ENCODE measurements around the gene MACF1. TPM values are rescaled to one million over a fixed set of nuclear protein-coding genes. Genes with fewer than 3 reads are reported as not detected.
"Not testable (repeated sequence)": the region's sequence is repeated elsewhere in the genome, so short reads cannot be mapped to it uniquely, and the experiment has no call there.

MACF1 gene
- polyA plus RNA-seq, 4 donors: 181 to 293 (median 259) TPM

- DNase-seq (ENCODE audit: low read depth in 4 of 4, low spot score in 2 of 4): no peak
Measured at GRCh38 chr1:39178541-39179431, 25.7 kb upstream of the MACF1 start.

GRCh38 chr1:39181311-39181710, 23.2 kb upstream of the MACF1 start:
- no peak for DNase-seq (ENCODE audit: low read depth in 4 of 4, low spot score in 2 of 4)

DNA sequence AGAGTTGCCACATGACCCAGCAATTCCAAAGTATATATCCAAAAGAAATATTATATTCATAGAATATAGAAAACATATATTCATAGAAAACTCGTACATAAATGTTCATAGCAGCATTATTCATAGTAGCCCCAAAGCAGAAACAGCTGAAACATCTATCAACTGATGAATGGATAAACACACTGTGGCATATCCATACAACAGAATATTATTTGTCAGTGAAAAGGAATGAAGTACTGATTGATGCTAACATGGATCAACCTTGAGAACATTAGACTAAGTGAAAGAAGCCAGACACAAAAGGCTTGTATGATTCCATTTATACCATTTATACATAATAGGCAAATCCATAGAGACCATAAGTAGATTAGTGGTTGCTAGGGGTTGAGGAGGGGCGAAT, 21.7 kb upstream of the MACF1 start:
- DNase-seq (ENCODE audit: low read depth in 4 of 4, low spot score in 2 of 4): no peak

GRCh38 chr1:39183503-39184353, 20.8 kb upstream of the MACF1 start:
- no peak for DNase-seq (ENCODE audit: low read depth in 4 of 4, low spot score in 2 of 4)

DNA sequence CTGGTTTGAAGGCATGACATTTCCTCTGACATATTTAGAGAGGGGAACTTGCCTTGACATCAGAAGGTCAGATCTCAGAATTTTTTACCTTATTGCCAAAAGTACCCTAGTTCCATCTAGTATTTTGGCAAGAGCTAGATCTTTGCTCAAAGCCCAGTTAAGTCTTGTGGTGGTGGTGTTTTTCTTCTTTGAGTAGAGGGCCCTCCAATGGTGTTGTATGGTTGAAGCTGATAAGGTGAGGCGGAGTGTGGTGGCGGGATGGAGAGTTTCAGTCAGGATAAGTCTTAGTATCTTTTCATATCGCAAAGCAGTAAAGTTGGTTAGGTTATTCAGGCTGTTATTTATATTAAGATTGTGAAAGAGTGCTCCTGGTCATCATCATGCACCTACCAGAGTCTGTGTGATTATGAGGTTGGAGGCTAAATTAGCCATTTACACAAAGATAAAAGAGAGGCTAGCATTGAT, 20.1 kb upstream of the MACF1 start:
- no peak for DNase-seq (ENCODE audit: low read depth in 4 of 4, low spot score in 2 of 4)

GRCh38 chr1:39187275-39188046, 17.0 kb upstream of the MACF1 start:
- no peak for DNase-seq (ENCODE audit: low read depth in 4 of 4, low spot score in 2 of 4)

DNA sequence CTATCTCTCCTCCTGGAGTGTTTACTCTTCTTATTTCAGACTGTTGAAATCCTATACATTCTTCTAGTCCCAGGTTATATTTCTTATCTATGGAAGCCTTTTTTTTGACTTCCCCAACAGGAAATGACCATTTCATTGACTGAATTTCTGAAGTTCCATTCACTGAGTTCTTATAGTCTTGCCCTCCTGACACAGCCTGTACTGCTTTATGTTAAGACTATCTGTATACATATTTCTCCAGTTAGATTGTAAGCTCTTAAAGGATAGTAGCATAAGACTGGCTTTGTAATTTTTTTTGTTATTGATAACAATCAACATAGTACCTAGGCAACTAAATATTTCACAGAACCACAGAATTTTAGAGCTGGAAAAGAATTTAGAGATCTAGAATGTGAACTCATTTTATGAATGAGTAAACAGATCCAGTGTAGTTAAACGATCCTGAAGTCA, 14.9 kb upstream of the MACF1 start:
- DNase-seq (ENCODE audit: low read depth in 4 of 4, low spot score in 2 of 4): no peak

- no peak for DNase-seq (ENCODE audit: low read depth in 4 of 4, low spot score in 2 of 4)
Measured at GRCh38 chr1:39190096-39190495, 14.4 kb upstream of the MACF1 start.

- DNase-seq (ENCODE audit: low read depth in 4 of 4, low spot score in 2 of 4): no peak
Measured at GRCh38 chr1:39194398-39195051, 10.0 kb upstream of the MACF1 start.

DNA sequence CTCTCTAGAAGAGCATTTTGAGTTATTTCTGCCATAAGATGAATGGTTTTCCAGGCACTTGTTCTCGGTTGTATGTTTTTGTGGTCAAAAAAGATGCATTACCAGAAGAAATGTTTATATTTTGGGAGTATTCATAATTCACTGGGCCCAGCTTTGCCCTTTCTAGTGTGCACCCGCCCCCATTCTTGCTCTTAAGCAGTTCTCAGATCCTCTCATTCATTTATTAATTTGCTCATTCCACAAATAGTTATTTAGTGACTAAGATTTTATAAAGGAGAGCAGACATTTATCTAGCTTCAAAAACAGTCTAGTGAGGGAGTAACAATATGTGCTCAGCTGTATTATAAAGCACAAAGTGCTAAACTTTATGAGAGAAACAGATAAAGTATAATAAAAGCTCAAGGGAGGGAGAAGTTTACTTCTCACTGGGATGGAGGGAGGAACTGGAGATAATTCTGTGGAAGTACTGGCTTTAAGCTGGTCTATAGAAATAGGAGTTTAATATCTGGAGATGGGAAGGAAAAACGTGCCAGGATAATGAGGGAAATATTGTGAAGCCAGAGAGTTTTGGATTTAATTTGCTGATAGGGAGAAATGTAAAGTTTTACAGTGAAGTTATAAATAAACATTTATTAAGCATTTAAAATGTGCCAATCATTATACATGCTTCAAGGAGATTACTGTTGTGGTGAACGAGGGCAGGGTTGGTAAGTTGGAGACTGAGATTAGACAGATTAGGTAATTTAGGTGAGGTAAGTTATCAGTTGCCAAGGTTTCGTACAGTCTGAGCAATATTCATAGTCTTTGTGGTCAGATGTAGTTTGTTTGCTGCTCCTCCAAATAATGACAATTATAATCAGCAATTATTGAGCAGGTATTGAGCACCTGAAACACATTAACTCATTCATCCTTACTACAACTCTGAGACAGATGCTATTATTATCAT, 9.1 kb upstream of the MACF1 start:
- DNase-seq (ENCODE audit: low read depth in 4 of 4, low spot score in 2 of 4): no peak

- no peak for DNase-seq (ENCODE audit: low read depth in 4 of 4, low spot score in 2 of 4)
Measured at GRCh38 chr1:39196244-39197215, 8.0 kb upstream of the MACF1 start.

- DNase-seq (ENCODE audit: low read depth in 4 of 4, low spot score in 2 of 4): no peak
Measured at GRCh38 chr1:39199593-39199992, 4.9 kb upstream of the MACF1 start.

GRCh38 chr1:39205102-39205780, 746 bp downstream of the MACF1 start:
- DNase-seq (ENCODE audit: low read depth in 4 of 4, low spot score in 2 of 4): no peak

DNA sequence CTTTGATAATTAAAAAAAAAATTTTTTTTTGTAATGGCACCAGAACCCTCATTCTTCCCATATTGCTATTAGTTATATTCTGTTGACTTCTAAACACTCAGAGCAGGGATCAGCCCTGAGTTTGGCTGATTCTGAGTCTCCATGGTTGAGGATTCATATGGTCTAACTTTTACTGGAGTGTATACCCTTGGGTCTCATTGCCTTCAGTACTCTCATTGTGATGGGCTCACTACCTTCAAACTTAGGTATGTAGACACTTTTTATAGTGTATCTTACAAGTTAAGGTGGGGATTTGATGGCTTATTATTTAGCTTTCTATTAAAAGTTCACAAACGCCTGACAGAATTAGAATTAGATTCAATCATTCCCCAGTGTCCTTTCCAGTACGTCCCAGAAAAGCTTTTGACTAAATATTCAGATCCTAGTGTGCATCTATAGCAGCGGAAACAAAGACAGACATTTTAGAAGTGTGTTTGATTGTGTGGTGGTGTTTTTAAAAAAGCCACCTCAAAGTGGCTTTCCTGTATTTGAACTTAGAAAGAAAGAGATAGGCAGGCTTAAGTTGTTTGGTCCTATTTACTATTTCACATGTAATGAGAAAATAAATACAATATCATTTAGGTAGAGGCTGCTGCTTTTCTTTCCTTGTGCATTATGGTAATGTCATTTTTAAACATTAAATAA, 1.4 kb downstream of the MACF1 start:
- DNase-seq (ENCODE audit: low read depth in 4 of 4, low spot score in 2 of 4): no peak

DNA sequence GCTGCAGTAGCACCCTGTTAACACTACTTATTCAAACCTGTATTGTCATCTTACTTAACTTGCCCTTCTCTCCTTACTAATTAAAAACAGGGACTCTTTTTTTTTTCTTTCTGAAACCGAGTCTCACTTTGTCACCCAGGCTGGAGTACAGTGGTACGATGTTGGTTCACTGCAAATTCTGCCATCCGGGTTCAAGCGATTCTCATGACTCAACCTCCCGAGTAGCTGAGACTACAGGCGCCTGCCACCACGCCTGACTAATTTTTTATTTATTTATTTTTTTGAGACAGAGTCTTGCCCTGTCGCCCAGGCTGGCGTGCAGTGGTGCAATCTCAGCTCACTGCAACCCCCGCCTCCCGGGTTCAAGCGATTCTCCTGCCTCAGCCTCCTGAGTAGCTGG, 3.9 kb downstream of the MACF1 start:
- not testable (repeated sequence) for DNase-seq (ENCODE audit: low read depth in 4 of 4, low spot score in 2 of 4)

GRCh38 chr1:39210649-39211048, 6.2 kb downstream of the MACF1 start:
- no peak for DNase-seq (ENCODE audit: low read depth in 4 of 4, low spot score in 2 of 4)

- no peak for DNase-seq (ENCODE audit: low read depth in 4 of 4, low spot score in 2 of 4)
Measured at GRCh38 chr1:39212499-39212898, 8.0 kb downstream of the MACF1 start.
